K562 (cell line): ENCODE data around the gene GPR26. TPM values are rescaled to one million over a fixed set of nuclear protein-coding genes. Genes with fewer than 3 reads are reported as not detected.

Experiments used
- ATAC-seq: fragments of 200-7000 bp; cut with Tn5 transposase; 3 replicates; pipeline ENCODE4 v1.9.1; 2020; ENCODE audit warnings: moderate library complexity
- BruUV-seq: library from RNA; stranded (reverse); fragments of 400-500 nt; replicated peaks from 2 replicates; lab custom pipeline; 2021; lab: Mats Ljungman, UMichigan
- CTCF ChIA-PET: fragments of 300-600 bp; formaldehyde crosslinking; extraction: SDS; loops from one replicate; lab custom pipeline; 2021; ENCODE audit warnings: low intra/inter-chr PET ratio; lab: Yijun Ruan, JAX
- POLR2A ChIA-PET: fragments of 300-600, 350-650 bp; sonication (Branson Sonifier 250); formaldehyde crosslinking; extraction: SDS; loops from one replicate; lab custom pipeline; 2021; ENCODE audit warnings: antibody characterized with exemption, inconsistent platforms; lab: Yijun Ruan, JAX
- DNase-seq, 4 experiments: peaks; one replicate each; pipeline versions ENCODE4 v3.0.0 to v3.0.0-alpha.2; 2011 to 2018; ENCODE audit warnings: low spot score in 3 of 4, mixed read lengths in 3 of 4; ENCODE audit errors: extremely low read depth in 1 of 4
- FAIRE-seq: peaks from 2 replicates; lab custom pipeline; 2011; peaks lifted over from hg19 to GRCh38; lab: Jason Lieb, UNC
- H2AFZ ChIP-seq: 2 replicates; pipeline ENCODE4 v1.6.0; 2011; ENCODE audit warnings: low read depth, low read length, control low read depth, inconsistent platforms
- H3K27ac ChIP-seq: fragments of 200-600 bp; 3 replicates; pipeline ENCODE4 v1.8.0; 2011; ENCODE audit warnings: low read depth, mild to moderate bottlenecking, control low read depth, inconsistent platforms, low read length, moderate library complexity, mixed read lengths; ENCODE audit errors: extremely low read depth
- H3K27me3 ChIP-seq, 2 experiments: fragments of 300-600 bp in 1 of 2; 2 replicates in 1 of 2; 3 replicates in 1 of 2; pipeline versions ENCODE4 v1.6.0 to v1.8.0; 2011; ENCODE audit warnings: inconsistent platforms in 2 of 2, low read length in 2 of 2, mild to moderate bottlenecking in 1 of 2, mixed read lengths in 1 of 2, moderate library complexity in 1 of 2; ENCODE audit not compliant: control insufficient read depth in 2 of 2, insufficient read depth in 2 of 2
- H3K36me3 ChIP-seq: fragments of 300-600 bp; 3 replicates; pipeline ENCODE4 v1.8.0; 2011; ENCODE audit warnings: mild to moderate bottlenecking, low read length, inconsistent platforms; ENCODE audit not compliant: control insufficient read depth, insufficient read depth
- H3K4me1 ChIP-seq, 2 experiments: fragments of 200-600 bp in 1 of 2; replicated peaks in 1 of 2; 2 replicates in 1 of 2; 3 replicates in 1 of 2; pipeline versions ENCODE4 v1.5.1 to v1.8.0; 2011; ENCODE audit warnings: inconsistent platforms in 2 of 2, low read length in 2 of 2, mild to moderate bottlenecking in 1 of 2, mixed read lengths in 1 of 2, moderate library complexity in 1 of 2; ENCODE audit not compliant: control insufficient read depth in 2 of 2, insufficient read depth in 2 of 2
- H3K4me2 ChIP-seq: 2 replicates; pipeline ENCODE4 v1.6.1; 2011; ENCODE audit warnings: low read length, control low read depth, inconsistent platforms, mixed read lengths; ENCODE audit not compliant: insufficient read depth
- H3K4me3 ChIP-seq: fragments of 200-600 bp; sonication (generic), shearing (Covaris generic); 2 replicates; pipeline ENCODE4 v1.5.1; 2016; ENCODE audit warnings: control low read depth, inconsistent platforms
- H3K79me2 ChIP-seq: fragments of 200-600 bp; 3 replicates; pipeline ENCODE4 v1.8.0; 2011; ENCODE audit warnings: low read length, inconsistent platforms; ENCODE audit not compliant: control insufficient read depth, insufficient read depth
- H3K9ac ChIP-seq, 2 experiments: 2 replicates each; pipeline versions ENCODE4 v1.6.0 to v1.6.1; 2011; ENCODE audit warnings: low read depth in 2 of 2, low read length in 2 of 2, control low read depth in 1 of 2, inconsistent platforms in 1 of 2, mild to moderate bottlenecking in 1 of 2, mixed read lengths in 1 of 2; ENCODE audit not compliant: insufficient read depth in 1 of 2
- H3K9me1 ChIP-seq: one replicate; pipeline ENCODE4 v1.6.0; 2011; ENCODE audit warnings: inconsistent platforms, mild to moderate bottlenecking, low read length, moderate library complexity; ENCODE audit not compliant: control insufficient read depth, insufficient read depth
- H3K9me3 ChIP-seq: replicated peaks from 2 replicates; pipeline ENCODE4 v1.5.1; 2011; ENCODE audit warnings: low read depth, low read length, inconsistent platforms; ENCODE audit not compliant: control insufficient read depth, insufficient read depth
- H4K20me1 ChIP-seq: replicated peaks from 2 replicates; pipeline ENCODE4 v1.6.1; 2011; ENCODE audit warnings: low read length, inconsistent platforms, mixed read lengths; ENCODE audit not compliant: control insufficient read depth, insufficient read depth
- CTCF ChIP-seq, 3 experiments: IDR thresholded peaks in 2 of 3; conservative IDR thresholded peaks in 1 of 3; 2 replicates each; pipeline ENCODE4 v1.5.1; 2011 to 2012; ENCODE audit warnings: low read length in 3 of 3, mild to moderate bottlenecking in 3 of 3, control low read depth in 2 of 3, improper control_type of control experiment in 1 of 3, inconsistent platforms in 1 of 3, low read depth in 1 of 3, mixed read lengths in 1 of 3, moderate library complexity in 1 of 3; ENCODE audit not compliant: insufficient read depth in 2 of 3
- SIN3B ChIP-seq: fragments of 450-650 bp; IDR thresholded peaks from 2 replicates; pipeline ENCODE4 v1.6.1; 2017; ENCODE audit warnings: low read depth, mild to moderate bottlenecking, moderate library complexity
- SIRT6 ChIP-seq: IDR thresholded peaks from one replicate; pipeline ENCODE4 v1.6.1; 2012; ENCODE audit warnings: low read depth, mild to moderate bottlenecking, control low read depth, inconsistent platforms, low read length, moderate library complexity
- WGBS: fragments of 100-300 bp; shearing (Covaris generic); methylation state at CpG from one replicate; pipeline ENCODE4 v1.1.6; 2016; ENCODE audit warnings: low coverage, mixed read lengths; ENCODE audit not compliant: insufficient coverage; ENCODE audit errors: missing lambda C conversion rate; 5-methylcytosine and 5-hydroxymethylcytosine counted together
- in situ Hi-C: fragments of 300-500 bp; cut with MboI; formaldehyde crosslinking; loops from 4 replicates; pipeline ENCODE4 v1.15.0; 2018; ENCODE audit warnings: inconsistent platforms, mixed read lengths
- intact Hi-C: fragments of 100-400 bp; cut with micrococcal nuclease; formaldehyde crosslinking; loops from 2 replicates; pipeline ENCODE4 v1.14.2; 2022
- polyA plus RNA-seq, 8 experiments: library from polyadenylated mRNA; depleted of rRNA in 4 of 8; stranded (reverse) in 5 of 8; unstranded in 3 of 8; fragments of >200 nt; fragmentation: Nextera tagmentation in 2 of 8; fragmentation: Illumina TruSeq in 1 of 8; extraction: Ambion mirVana in 2 of 8; extraction: Trizol in 1 of 8; gene quantifications; 2 replicates each; pipeline versions ENCODE4 v1.2.1 to v1.2.3, GENCODE V29; 2011 to 2014; ENCODE audit warnings: inconsistent platforms in 1 of 8, missing spikeins in 1 of 8
- total RNA-seq, 7 experiments: library from RNA; depleted of rRNA in 6 of 7; stranded (reverse); fragments of >200 nt in 6 of 7; fragmentation: Illumina TruSeq in 2 of 7; extraction: Trizol in 2 of 7; gene quantifications; 2 replicates each; pipeline versions ENCODE4 v1.2.1 to v1.2.3, GENCODE V29; 2011 to 2021; ENCODE audit warnings: low replicate concordance in 1 of 7

Gene GPR26
- total and polyA plus RNA-seq, 9 of the 15 experiments (the other 6 are each of a cell fraction or from before 2014, with no cell fraction given), result not detected

DNA sequence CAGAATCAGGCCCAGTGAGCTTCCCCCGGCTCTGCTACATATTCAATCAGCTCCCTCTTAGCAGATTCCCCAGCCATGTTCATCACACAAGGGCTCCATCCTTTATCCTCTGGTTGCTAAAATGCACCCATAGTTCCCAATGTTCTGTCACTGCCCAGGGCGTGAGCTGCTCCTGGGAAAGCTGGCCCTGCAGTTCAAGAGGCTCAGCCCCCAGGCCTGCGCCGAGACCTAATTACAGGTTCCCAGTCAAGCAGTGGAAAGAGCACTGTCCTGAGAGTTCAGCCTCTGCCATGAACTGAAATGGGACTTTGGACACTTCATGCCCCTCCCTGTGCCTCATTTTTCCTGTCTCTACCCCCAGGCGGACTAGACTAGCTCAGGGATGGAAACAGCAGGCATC is 75.6 kb downstream of the GPR26 start:
- TF ChIP-seq SIN3B, result no peak
- ATAC-seq (no peak), DNase-seq (no peak), FAIRE-seq (no peak)
- Histone ChIP-seq H3K9ac (no peak overlapping the region), H3K27ac (no peak overlapping the region), H3K79me2 (no peaks in the 10 kb centered on the region), H3K4me3 (no peak overlapping the region), H3K9me1 (no peaks in the 10 kb centered on the region), H3K9me3 (no peaks in the 10 kb centered on the region), H2AFZ (no peak overlapping the region), H4K20me1 (no peaks in the 10 kb centered on the region), H3K4me2 (no peak overlapping the region), H3K4me1 (no peaks in the 10 kb centered on the region), H3K27me3 (peaks cover 0 to 11% of the 10 kb centered on the region in 2 experiments; a peak in 1 of 5 replicates), H3K36me3 (no peaks in the 10 kb centered on the region)
- intact Hi-C loops (no loop called here), in situ Hi-C loops (no loop called here)
- ChIA-PET POLR2A (no interaction called here), CTCF (no interaction called here)
- no TSS peak for BruUV-seq
- WGBS, result 2% methylated on average over 5 of the region's 5 CpGs

GRCh38 chr10:123742751-123743440 is 76.7 kb downstream of the GPR26 start:
- DNase-seq, result no peak
- Histone ChIP-seq H3K4me1 (no peaks in the 10 kb centered on the region), H3K27me3 (peaks cover 0 to 11% of the 10 kb centered on the region in 2 experiments; a peak in 1 of 5 replicates), H3K27ac (no peak overlapping the region), H3K4me2 (no peak overlapping the region), H3K4me3 (no peak overlapping the region), H3K9me1 (no peaks in the 10 kb centered on the region), H3K36me3 (no peaks in the 10 kb centered on the region), H3K79me2 (no peaks in the 10 kb centered on the region), H2AFZ (no peak overlapping the region), H4K20me1 (no peaks in the 10 kb centered on the region), H3K9ac (no peak overlapping the region), H3K9me3 (no peaks in the 10 kb centered on the region)
- no TSS peak for BruUV-seq
- TF ChIP-seq SIRT6 (no peak), CTCF (IDR thresholded peaks at IDR 0.05 in 2 of 3, conservative IDR thresholded peaks at IDR 0.05 in 1 of 3; ENCODE audit: insufficient read depth in 2 of 3, low read depth in 1 of 3, low read length in 3 of 3) (peak in 1 of 3 experiments; percentile 35; a peak in 1 of 6 replicates)
- no peak for FAIRE-seq
- intact Hi-C loops, result no loop called here
- ChIA-PET CTCF (no interaction called here), POLR2A (no interaction called here)
- WGBS, result 1% methylated on average over 9 of the region's 10 CpGs
- ATAC-seq, result no peak
- in situ Hi-C loops, result no loop called here
